Stomach (tissue), 9 donors: ENCODE measurements around the gene ZNF638. TPM values are rescaled to one million over a fixed set of nuclear protein-coding genes. Genes with fewer than 3 reads are reported as not detected.

Source experiments
- DNase-seq, 2 donors: peaks; one replicate each; pipeline versions ENCODE4 v3.0.0 to v3.0.0-alpha.2; 2013 to 2019
- H3K27ac ChIP-seq, 5 donors: fragments of 200-600 bp in 4 of 5; sonication (generic) in 4 of 5; one replicate each; pipeline ENCODE4 v1.5.1; 2013 to 2019; ENCODE audit warnings: mild to moderate bottlenecking in 1 of 5, moderate library complexity in 1 of 5
- H3K27me3 ChIP-seq, 3 donors: fragments of 200-600 bp; sonication (generic); one replicate each; pipeline ENCODE4 v1.5.1; 2017 to 2019; ENCODE audit warnings: mixed run types in 1 of 3
- H3K36me3 ChIP-seq, 4 donors: fragments of 200-600 bp; sonication (generic); 1 replicate in 3 of 4; 2 replicates in 1 of 4; pipeline ENCODE4 v1.5.1; 2016 to 2019
- H3K4me1 ChIP-seq, 4 donors: fragments of 200-600 bp; sonication (generic); one replicate each; pipeline ENCODE4 v1.5.1; 2016 to 2019
- H3K4me3 ChIP-seq, 4 donors: fragments of 200-600 bp; sonication (generic) in 3 of 4; one replicate each; pipeline ENCODE4 v1.5.1; 2016 to 2019; ENCODE audit warnings: mild to moderate bottlenecking in 1 of 4
- H3K9me3 ChIP-seq, 4 donors: fragments of 200-600 bp; sonication (generic); one replicate each; pipeline ENCODE4 v1.5.1; 2016 to 2019
- EP300 ChIP-seq: sonication (generic); formaldehyde crosslinking; IDR thresholded peaks from one replicate; pipeline ENCODE4 v1.6.1; 2017; ENCODE audit warnings: antibody characterized with exemption
- POLR2A ChIP-seq, 4 donors: fragments of 450-650 bp; IDR thresholded peaks; one replicate each; pipeline ENCODE4 v1.6.1; 2016; ENCODE audit warnings: antibody characterized with exemption in 4 of 4, control low read depth in 2 of 4, mild to moderate bottlenecking in 1 of 4, moderate library complexity in 1 of 4
- POLR2AphosphoS5 ChIP-seq, 3 donors: sonication (generic); formaldehyde crosslinking; IDR thresholded peaks; one replicate each; pipeline ENCODE4 v1.6.1; 2016; ENCODE audit warnings: antibody characterized with exemption in 3 of 3
- WGBS, 5 donors: extraction: QIAGEN DNeasy Blood & Tissue Kit in 3 of 5; methylation state at CpG; one replicate each; pipeline versions ENCODE4 v1.1.5 to v1.1.7; 2013 to 2018; 5-methylcytosine and 5-hydroxymethylcytosine counted together
- intact Hi-C: fragments of 100-400 bp; cut with DNase I; formaldehyde crosslinking; loops from one replicate; pipeline ENCODE4 v1.15.1; 2023; ENCODE audit warnings: low total_unique reads
- polyA plus RNA-seq, 3 donors: library from polyadenylated mRNA; stranded (reverse); fragments of 200-250 nt; gene quantifications; one replicate each; pipeline ENCODE4 v1.2.3, GENCODE V29; 2013
- total RNA-seq, 5 donors: library from RNA; depleted of rRNA; stranded (reverse); fragments of >200 nt; gene quantifications; one replicate each; pipeline versions ENCODE4 v1.1.0 to v1.2.3, GENCODE V29; 2014 to 2016
- TF ChIP-seq, protein P1 (sequence below), 7 experiments: fragments of 450-650 bp in 4 of 7; fragments of 200-600 bp in 3 of 7; sonication (generic) in 3 of 7; IDR thresholded peaks; one replicate each; pipeline ENCODE4 v1.5.1; 2016 to 2019; ENCODE audit warnings: antibody characterized with exemption in 7 of 7, control low read depth in 2 of 7, mild to moderate bottlenecking in 1 of 7
- donor health status: healthy with polysubstance abuse.
- donor health status: Bipolar disorder and iron deficiency.
- donor health status: healthy.

The ZNF638 gene
- total and polyA plus RNA-seq, 8 donors, result 55.2 to 411 (median 127) TPM

DNA sequence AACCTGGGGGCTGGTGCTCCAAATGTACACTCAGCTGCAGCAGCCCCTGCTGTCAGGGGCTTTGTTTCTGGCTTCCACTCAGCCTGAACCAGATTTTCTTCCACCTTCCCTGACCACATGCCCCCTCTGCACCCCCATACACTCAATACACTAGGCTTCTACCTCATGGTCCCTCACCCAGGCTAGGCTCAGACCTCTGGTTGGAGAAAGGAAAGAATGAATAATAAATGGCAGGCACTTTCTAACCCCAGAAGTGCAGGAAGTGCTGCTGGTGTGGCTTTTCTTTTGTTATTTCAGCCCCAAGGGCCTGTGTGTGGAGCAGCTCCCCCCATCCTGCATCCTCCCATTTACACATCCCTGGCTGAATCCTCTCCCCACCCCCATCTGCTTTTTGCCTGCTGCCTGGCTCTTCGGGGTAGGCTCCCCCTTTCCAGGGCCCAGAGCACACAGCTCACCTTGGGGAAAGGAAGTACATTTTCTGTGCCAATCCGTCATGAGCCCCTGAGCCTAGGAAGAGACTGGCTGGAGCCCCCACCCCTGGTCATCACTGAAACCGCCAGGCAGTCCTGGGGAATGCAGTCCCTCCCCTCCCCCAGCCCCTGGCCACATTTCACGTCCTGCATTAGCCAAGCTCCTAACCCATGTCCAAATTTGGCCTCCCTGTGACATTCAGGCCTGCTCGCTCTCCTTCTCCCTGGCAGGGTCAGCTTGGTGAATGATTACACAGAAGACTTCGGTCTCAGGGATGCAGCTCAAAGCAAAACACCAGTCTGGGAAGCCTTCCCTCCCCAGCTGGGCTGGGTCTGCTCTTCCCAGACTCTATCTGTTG lies 124.4 kb downstream of the ZNF638 start:
- peak in 1 of 2 donors; percentile 30 for DNase-seq
- H3K4me3 ChIP-seq, result peak overlapping the region in 2 of 4 donors; percentile 63 to 64
- H3K9me3 ChIP-seq, result no peaks in the 10 kb centered on the region
- H3K27ac ChIP-seq, result peak overlapping the region in 4 of 5 donors; percentile 50 to 80 (median 64)
- H3K36me3 ChIP-seq, result no peaks in the 10 kb centered on the region
- TF ChIP-seq POLR2A (IDR thresholded peaks at IDR 0.05), result no peak
- TF ChIP-seq, protein P1, sequence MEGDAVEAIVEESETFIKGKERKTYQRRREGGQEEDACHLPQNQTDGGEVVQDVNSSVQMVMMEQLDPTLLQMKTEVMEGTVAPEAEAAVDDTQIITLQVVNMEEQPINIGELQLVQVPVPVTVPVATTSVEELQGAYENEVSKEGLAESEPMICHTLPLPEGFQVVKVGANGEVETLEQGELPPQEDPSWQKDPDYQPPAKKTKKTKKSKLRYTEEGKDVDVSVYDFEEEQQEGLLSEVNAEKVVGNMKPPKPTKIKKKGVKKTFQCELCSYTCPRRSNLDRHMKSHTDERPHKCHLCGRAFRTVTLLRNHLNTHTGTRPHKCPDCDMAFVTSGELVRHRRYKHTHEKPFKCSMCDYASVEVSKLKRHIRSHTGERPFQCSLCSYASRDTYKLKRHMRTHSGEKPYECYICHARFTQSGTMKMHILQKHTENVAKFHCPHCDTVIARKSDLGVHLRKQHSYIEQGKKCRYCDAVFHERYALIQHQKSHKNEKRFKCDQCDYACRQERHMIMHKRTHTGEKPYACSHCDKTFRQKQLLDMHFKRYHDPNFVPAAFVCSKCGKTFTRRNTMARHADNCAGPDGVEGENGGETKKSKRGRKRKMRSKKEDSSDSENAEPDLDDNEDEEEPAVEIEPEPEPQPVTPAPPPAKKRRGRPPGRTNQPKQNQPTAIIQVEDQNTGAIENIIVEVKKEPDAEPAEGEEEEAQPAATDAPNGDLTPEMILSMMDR (IDR thresholded peaks at IDR 0.05), result no peak
- no peak for TF ChIP-seq POLR2AphosphoS5 (IDR thresholded peaks at IDR 0.05)
- no peak for TF ChIP-seq EP300
- WGBS, 5 donors, result 46 to 52% (median 50%) methylated on average over 6 of the region's 6 CpGs
- intact Hi-C loops, result no loop called here
- H3K4me1 ChIP-seq, result peaks cover 28 to 74% (median 55%) of the 10 kb centered on the region in 4 donors
- H3K27me3 ChIP-seq, result peaks cover 0 to 27% (median 16%) of the 10 kb centered on the region in 3 donors

DNA sequence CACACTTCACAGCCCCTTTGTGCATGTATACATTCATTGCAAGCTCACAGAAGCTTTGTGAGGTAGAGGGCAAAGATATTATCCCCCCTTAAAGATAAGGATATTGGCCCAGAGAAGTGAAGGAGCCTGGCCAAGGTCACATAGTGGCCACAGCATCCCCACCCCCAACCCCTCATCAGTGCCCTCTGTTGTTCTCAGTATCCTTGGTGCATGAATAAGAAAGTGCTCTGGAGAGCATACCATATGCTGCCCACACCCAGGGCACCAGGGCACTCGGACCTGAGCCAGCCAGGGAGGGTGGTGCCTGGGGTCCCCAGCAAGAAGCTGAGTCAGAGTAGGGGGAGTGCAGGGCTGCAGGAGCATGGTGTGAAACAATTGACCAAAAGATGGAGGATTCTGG lies 125.0 kb downstream of the ZNF638 start:
- peak in 1 of 2 donors; percentile 37 for DNase-seq
- peaks cover 0 to 27% (median 16%) of the 10 kb centered on the region in 3 donors for H3K27me3 ChIP-seq
- H3K9me3 ChIP-seq, result no peaks in the 10 kb centered on the region
- TF ChIP-seq, protein P1 (IDR thresholded peaks at IDR 0.05), result no peak
- TF ChIP-seq POLR2A (IDR thresholded peaks at IDR 0.05) (no peak), EP300 (no peak), POLR2AphosphoS5 (IDR thresholded peaks at IDR 0.05) (no peak)
- peak overlapping the region in 1 of 4 donors; percentile 64 for H3K4me3 ChIP-seq
- H3K27ac ChIP-seq, result peak overlapping the region in 4 of 5 donors; percentile 50 to 80 (median 64)
- intact Hi-C loops, result no loop called here
- H3K4me1 ChIP-seq, result peaks cover 28 to 74% (median 55%) of the 10 kb centered on the region in 4 donors
- no peaks in the 10 kb centered on the region for H3K36me3 ChIP-seq
- 36 to 59% (median 40%) methylated on average over 1 of the region's 1 CpG for WGBS, 5 donors

DNA sequence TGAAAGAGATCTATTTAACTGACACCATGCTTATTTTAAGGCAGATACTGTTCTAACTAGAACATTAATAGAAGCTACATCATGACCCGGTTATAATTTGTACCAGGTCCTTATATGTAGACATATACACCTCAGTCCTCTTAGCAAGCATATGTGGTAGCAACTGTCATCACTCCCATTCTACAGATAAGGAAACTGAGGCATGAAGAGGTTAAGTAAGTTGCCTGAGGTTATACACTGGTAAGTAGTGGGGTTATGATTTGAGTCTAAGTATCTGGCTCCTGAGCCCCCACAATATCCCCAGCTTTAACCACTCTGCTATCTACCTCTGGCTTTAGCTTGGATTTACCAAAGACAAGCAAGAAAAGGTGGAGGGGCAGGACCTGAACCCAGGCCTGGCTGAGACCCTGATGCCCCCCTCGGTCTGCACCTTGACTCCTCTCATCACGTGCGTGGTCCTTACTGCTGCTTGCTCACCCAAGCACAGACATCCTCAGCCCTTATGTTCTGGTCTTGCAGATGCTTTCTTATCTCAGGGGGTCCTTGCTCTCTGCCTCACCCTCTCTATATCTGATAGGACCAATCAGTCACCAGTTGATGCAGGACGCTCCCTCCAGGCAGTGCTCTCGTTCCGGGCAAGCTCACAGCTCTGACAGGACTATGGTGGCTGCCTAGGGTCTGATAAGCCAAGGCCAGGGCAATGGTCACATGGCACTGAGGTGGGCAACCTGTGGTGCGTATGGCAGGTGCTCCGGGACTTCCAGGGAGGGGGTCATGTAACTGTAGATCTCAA lies 125.7 kb downstream of the ZNF638 start:
- peaks cover 28 to 71% (median 55%) of the 10 kb centered on the region in 4 donors for H3K4me1 ChIP-seq

More for the DNA sequence above, 125.7 kb downstream of the ZNF638 start:
- 81 to 94% (median 85%) methylated on average over 9 of the region's 9 CpGs for WGBS, 5 donors
- intact Hi-C loops, result no loop called here
- Histone ChIP-seq H3K4me3 (no peak overlapping the region), H3K9me3 (no peaks in the 10 kb centered on the region), H3K27me3 (peaks cover 0 to 26% (median 16%) of the 10 kb centered on the region in 3 donors), H3K27ac (peak overlapping the region in 1 of 5 donors; percentile 80), H3K36me3 (no peaks in the 10 kb centered on the region)
- TF ChIP-seq POLR2AphosphoS5 (IDR thresholded peaks at IDR 0.05) (no peak), POLR2A (IDR thresholded peaks at IDR 0.05) (no peak), EP300 (no peak)
- TF ChIP-seq, protein P1 (IDR thresholded peaks at IDR 0.05), result no peak
- DNase-seq, result no peak
